ENCODE measurements around the gene ISOC1.

ISOC1 gene

DNA sequence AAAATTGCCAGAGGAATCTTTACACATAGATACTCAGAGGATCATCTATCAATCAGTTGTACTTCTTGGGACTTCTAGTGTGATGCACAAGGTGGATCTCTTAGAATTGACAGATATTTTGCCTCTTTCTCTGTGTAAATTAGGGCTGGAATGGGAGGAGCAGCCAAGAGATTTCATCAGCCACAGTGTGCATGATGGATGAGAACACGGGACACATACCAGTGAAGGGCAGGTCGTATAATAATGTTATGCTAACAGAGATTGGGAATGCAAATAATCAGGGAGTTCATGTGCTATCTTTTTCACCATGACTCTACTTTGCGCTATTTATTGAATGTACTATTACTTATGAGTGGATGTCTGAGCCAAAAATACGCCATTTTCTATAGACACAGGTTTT lies 43.3 kb upstream of the ISOC1 start:
- Histone ChIP-seq H3K23ac (ENCODE audit: low read depth, low read length, poor library complexity) (no peak overlapping the region), H3K27me3 (ENCODE audit: control insufficient read depth in 3 of 3, insufficient read depth in 3 of 3, low read depth in 1 of 3, low read length in 3 of 3) (no peaks in the 10 kb centered on the region), H3K9me3 (replicated peaks in 1 of 2; ENCODE audit: control insufficient read depth in 2 of 2, insufficient read depth in 1 of 2, low read depth in 1 of 2, low read length in 2 of 2) (no peaks in the 10 kb centered on the region), H3K4me1 (ENCODE audit: control insufficient read depth in 2 of 2, insufficient read depth in 1 of 2, low read depth in 1 of 2, low read length in 2 of 2) (no peaks in the 10 kb centered on the region), H3K18ac (ENCODE audit: low read length) (no peak overlapping the region), H2BK120ac (ENCODE audit: low read depth, low read length) (no peak overlapping the region), H3K27ac (replicated peaks; ENCODE audit: low read length) (no peak overlapping the region), H2AK5ac (ENCODE audit: low read depth, low read length) (no peak overlapping the region), H3K79me1 (ENCODE audit: low read depth, low read length) (no peaks in the 10 kb centered on the region), H2BK15ac (ENCODE audit: low read length) (no peak overlapping the region), H4K91ac (ENCODE audit: low read depth, low read length, poor library complexity) (no peak overlapping the region), H3K14ac (ENCODE audit: low read length) (no peak overlapping the region), H3K4me3 (ENCODE audit: low read length in 2 of 2) (no peak overlapping the region), H3K4ac (ENCODE audit: low read length) (no peak overlapping the region), H2BK12ac (ENCODE audit: low read length) (no peak overlapping the region), H3K4me2 (ENCODE audit: insufficient read depth, low read length, poor library complexity, severe bottlenecking) (no peak overlapping the region), H2BK5ac (ENCODE audit: low read length) (no peak overlapping the region), H4K8ac (ENCODE audit: low read depth, low read length) (no peak overlapping the region), H2AFZ (ENCODE audit: low read length) (no peak overlapping the region), H3K9ac (ENCODE audit: low read depth, low read length, poor library complexity) (no peak overlapping the region), H3K36me3 (replicated peaks in 1 of 2; ENCODE audit: control insufficient read depth in 2 of 2, insufficient read depth in 2 of 2, low read length in 2 of 2) (no peaks in the 10 kb centered on the region)
- DNase-seq (ENCODE audit: low spot score) = no peak
- WGBS, 2 donors (ENCODE audit: extremely low coverage in 2 of 2, insufficient read length in 2 of 2, insufficient replicate concordance in 1 of 2) = no CpG with 5 or more reads among the region's 4 CpGs

DNA sequence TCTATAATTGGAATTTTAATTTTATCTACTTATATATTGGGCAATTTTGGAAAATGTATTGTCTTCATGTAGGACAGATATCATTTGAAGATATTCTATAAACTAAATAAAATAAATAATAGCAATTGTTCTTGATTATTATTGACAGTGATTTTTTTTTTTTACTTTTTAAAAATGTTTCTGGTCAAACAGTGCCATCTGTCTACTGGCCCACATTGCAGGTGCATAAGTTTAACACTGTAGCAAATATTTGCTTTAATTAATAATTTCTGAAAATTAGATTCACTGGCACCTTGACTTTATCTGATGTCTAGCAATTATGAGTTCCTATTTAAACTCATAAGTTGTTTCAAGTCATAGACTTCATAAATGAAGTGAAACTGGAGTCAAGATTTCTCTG lies 41.1 kb upstream of the ISOC1 start:
- no peak overlapping the region for H3K23ac ChIP-seq (ENCODE audit: low read depth, low read length, poor library complexity)
- H3K14ac ChIP-seq (ENCODE audit: low read length) = no peak overlapping the region
- no peak for DNase-seq (ENCODE audit: low spot score)
- no peaks in the 10 kb centered on the region for H3K4me1 ChIP-seq (ENCODE audit: control insufficient read depth in 2 of 2, insufficient read depth in 1 of 2, low read depth in 1 of 2, low read length in 2 of 2)
- H3K18ac ChIP-seq (ENCODE audit: low read length) = no peak overlapping the region
- H3K9ac ChIP-seq (ENCODE audit: low read depth, low read length, poor library complexity) = no peak overlapping the region
- H4K8ac ChIP-seq (ENCODE audit: low read depth, low read length) = no peak overlapping the region
- H2AK5ac ChIP-seq (ENCODE audit: low read depth, low read length) = no peak overlapping the region
- H3K9me3 ChIP-seq (replicated peaks in 1 of 2; ENCODE audit: control insufficient read depth in 2 of 2, insufficient read depth in 1 of 2, low read depth in 1 of 2, low read length in 2 of 2) = no peaks in the 10 kb centered on the region
- no peak overlapping the region for H3K27ac ChIP-seq (replicated peaks; ENCODE audit: low read length)
- no peak overlapping the region for H2BK5ac ChIP-seq (ENCODE audit: low read length)
- no peak overlapping the region for H4K91ac ChIP-seq (ENCODE audit: low read depth, low read length, poor library complexity)
- H3K4me3 ChIP-seq (ENCODE audit: low read length in 2 of 2) = no peak overlapping the region
- no peak overlapping the region for H2BK12ac ChIP-seq (ENCODE audit: low read length)
- H3K36me3 ChIP-seq (replicated peaks in 1 of 2; ENCODE audit: control insufficient read depth in 2 of 2, insufficient read depth in 2 of 2, low read length in 2 of 2) = no peaks in the 10 kb centered on the region
- no peak overlapping the region for H2BK15ac ChIP-seq (ENCODE audit: low read length)
- no peak overlapping the region for H3K4ac ChIP-seq (ENCODE audit: low read length)
- no peak overlapping the region for H2BK120ac ChIP-seq (ENCODE audit: low read depth, low read length)
- no peak overlapping the region for H2AFZ ChIP-seq (ENCODE audit: low read length)
- H3K79me1 ChIP-seq (ENCODE audit: low read depth, low read length) = no peaks in the 10 kb centered on the region
- H3K27me3 ChIP-seq (ENCODE audit: control insufficient read depth in 3 of 3, insufficient read depth in 3 of 3, low read depth in 1 of 3, low read length in 3 of 3) = no peaks in the 10 kb centered on the region
- no peak overlapping the region for H3K4me2 ChIP-seq (ENCODE audit: insufficient read depth, low read length, poor library complexity, severe bottlenecking)

DNA sequence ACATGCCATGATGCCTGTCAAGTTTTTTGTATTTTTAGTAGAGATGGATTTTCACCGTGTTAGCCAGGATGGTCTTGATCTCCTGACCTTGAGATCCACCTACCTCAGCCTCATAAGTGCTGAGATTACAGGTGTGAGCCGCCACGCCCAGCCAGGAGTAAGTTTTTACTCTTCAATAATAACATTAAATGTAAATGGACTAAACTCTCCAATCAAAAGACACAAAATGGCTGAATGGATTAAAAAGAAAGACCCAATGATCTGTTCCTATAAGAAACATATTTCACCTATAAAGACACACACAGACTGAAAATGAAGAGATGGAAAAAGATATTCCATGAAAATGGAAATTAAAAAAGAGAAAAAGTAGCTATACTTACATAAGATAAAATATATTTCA lies 37.2 kb upstream of the ISOC1 start:
- Histone ChIP-seq H3K18ac (ENCODE audit: low read length) (no peak overlapping the region), H3K4me1 (ENCODE audit: control insufficient read depth in 2 of 2, insufficient read depth in 1 of 2, low read depth in 1 of 2, low read length in 2 of 2) (no peaks in the 10 kb centered on the region), H4K91ac (ENCODE audit: low read depth, low read length, poor library complexity) (no peak overlapping the region), H2AK5ac (ENCODE audit: low read depth, low read length) (no peak overlapping the region), H2BK120ac (ENCODE audit: low read depth, low read length) (no peak overlapping the region), H2BK12ac (ENCODE audit: low read length) (no peak overlapping the region), H3K23ac (ENCODE audit: low read depth, low read length, poor library complexity) (no peak overlapping the region), H3K9ac (ENCODE audit: low read depth, low read length, poor library complexity) (no peak overlapping the region), H3K79me1 (ENCODE audit: low read depth, low read length) (no peaks in the 10 kb centered on the region), H3K27ac (replicated peaks; ENCODE audit: low read length) (no peak overlapping the region), H3K9me3 (replicated peaks in 1 of 2; ENCODE audit: control insufficient read depth in 2 of 2, insufficient read depth in 1 of 2, low read depth in 1 of 2, low read length in 2 of 2) (no peaks in the 10 kb centered on the region), H3K4me2 (ENCODE audit: insufficient read depth, low read length, poor library complexity, severe bottlenecking) (no peak overlapping the region), H2BK15ac (ENCODE audit: low read length) (no peak overlapping the region), H3K4me3 (ENCODE audit: low read length in 2 of 2) (no peak overlapping the region), H3K36me3 (replicated peaks in 1 of 2; ENCODE audit: control insufficient read depth in 2 of 2, insufficient read depth in 2 of 2, low read length in 2 of 2) (no peaks in the 10 kb centered on the region), H3K14ac (ENCODE audit: low read length) (no peak overlapping the region), H2BK5ac (ENCODE audit: low read length) (no peak overlapping the region), H4K8ac (ENCODE audit: low read depth, low read length) (no peak overlapping the region), H3K4ac (ENCODE audit: low read length) (no peak overlapping the region), H2AFZ (ENCODE audit: low read length) (no peak overlapping the region), H3K27me3 (ENCODE audit: control insufficient read depth in 3 of 3, insufficient read depth in 3 of 3, low read depth in 1 of 3, low read length in 3 of 3) (no peaks in the 10 kb centered on the region)
- DNase-seq (ENCODE audit: low spot score) = no peak
- no CpG with 5 or more reads among the region's 3 CpGs for WGBS, 2 donors (ENCODE audit: extremely low coverage in 2 of 2, insufficient read length in 2 of 2, insufficient replicate concordance in 1 of 2)

DNA sequence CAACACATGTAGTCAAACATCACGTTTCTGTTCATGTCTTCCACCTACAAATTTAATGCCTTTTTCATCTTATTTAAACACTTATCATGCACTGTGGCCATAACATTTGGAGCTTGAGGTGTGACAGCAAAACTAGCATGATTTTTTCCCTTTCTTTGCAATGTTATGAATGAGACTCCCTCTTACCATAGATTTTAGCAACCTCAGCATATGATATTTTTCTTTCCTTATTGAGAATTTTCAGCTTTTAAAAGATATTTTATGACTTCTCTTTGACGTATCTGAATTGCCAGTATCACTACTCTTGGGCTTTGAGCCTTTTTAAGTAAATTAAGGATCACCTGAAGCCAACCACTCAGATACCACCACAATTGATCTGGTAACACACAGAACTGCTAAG lies 32.7 kb upstream of the ISOC1 start:
- no peak for DNase-seq (ENCODE audit: low spot score)
- no peaks in the 10 kb centered on the region for H3K9me3 ChIP-seq (replicated peaks in 1 of 2; ENCODE audit: control insufficient read depth in 2 of 2, insufficient read depth in 1 of 2, low read depth in 1 of 2, low read length in 2 of 2)
- no peak overlapping the region for H2AFZ ChIP-seq (ENCODE audit: low read length)
- no peak overlapping the region for H2BK15ac ChIP-seq (ENCODE audit: low read length)
- H2BK120ac ChIP-seq (ENCODE audit: low read depth, low read length) = no peak overlapping the region
- H4K91ac ChIP-seq (ENCODE audit: low read depth, low read length, poor library complexity) = no peak overlapping the region
- no peak overlapping the region for H3K4me2 ChIP-seq (ENCODE audit: insufficient read depth, low read length, poor library complexity, severe bottlenecking)
- no peak overlapping the region for H3K27ac ChIP-seq (replicated peaks; ENCODE audit: low read length)
- H3K23ac ChIP-seq (ENCODE audit: low read depth, low read length, poor library complexity) = no peak overlapping the region
- H3K4me3 ChIP-seq (ENCODE audit: low read length in 2 of 2) = no peak overlapping the region
- H3K9ac ChIP-seq (ENCODE audit: low read depth, low read length, poor library complexity) = no peak overlapping the region
- no peak overlapping the region for H3K14ac ChIP-seq (ENCODE audit: low read length)
- no peak overlapping the region for H3K4ac ChIP-seq (ENCODE audit: low read length)
- H3K79me1 ChIP-seq (ENCODE audit: low read depth, low read length) = no peaks in the 10 kb centered on the region
- H4K8ac ChIP-seq (ENCODE audit: low read depth, low read length) = no peak overlapping the region
- H3K27me3 ChIP-seq (ENCODE audit: control insufficient read depth in 3 of 3, insufficient read depth in 3 of 3, low read depth in 1 of 3, low read length in 3 of 3) = no peaks in the 10 kb centered on the region
- H3K18ac ChIP-seq (ENCODE audit: low read length) = no peak overlapping the region
- no peaks in the 10 kb centered on the region for H3K36me3 ChIP-seq (replicated peaks in 1 of 2; ENCODE audit: control insufficient read depth in 2 of 2, insufficient read depth in 2 of 2, low read length in 2 of 2)
- H2AK5ac ChIP-seq (ENCODE audit: low read depth, low read length) = no peak overlapping the region
- no peak overlapping the region for H2BK12ac ChIP-seq (ENCODE audit: low read length)
- H3K4me1 ChIP-seq (ENCODE audit: control insufficient read depth in 2 of 2, insufficient read depth in 1 of 2, low read depth in 1 of 2, low read length in 2 of 2) = no peaks in the 10 kb centered on the region
- no CpG with 5 or more reads among the region's 2 CpGs for WGBS, 2 donors (ENCODE audit: extremely low coverage in 2 of 2, insufficient read length in 2 of 2, insufficient replicate concordance in 1 of 2)
- no peak overlapping the region for H2BK5ac ChIP-seq (ENCODE audit: low read length)

Measured in neuronal stem cell (in vitro differentiated cells).